Activated CD8-positive, alpha-beta memory T cell treated with anti-CD3 and anti-CD28 coated beads, Interleukin-2, amount 50 U/mL, for 4 hours (primary cell): ENCODE data around the gene GPR84.
A peak's percentile ranks its signal among the peaks of the same experiment; 100 is the strongest.

ENCODE experiments used
- DNase-seq: peaks from one replicate; pipeline ENCODE4 v3.0.0-alpha.2; 2020

GPR84 gene

GRCh38 chr12:54390668-54391551 is 26.6 kb upstream of the GPR84 start:
- peak; percentile 74 for DNase-seq

GRCh38 chr12:54390176-54390667 is 25.9 kb upstream of the GPR84 start:
- no peak for DNase-seq

GRCh38 chr12:54389607-54390175 is 25.4 kb upstream of the GPR84 start:
- DNase-seq: no peak

GRCh38 chr12:54389134-54389508 is 24.8 kb upstream of the GPR84 start:
- DNase-seq: no peak

- no peak for DNase-seq
These were observed 24.2 kb upstream of the GPR84 start for GRCh38 chr12:54388237-54389133.

GRCh38 chr12:54387114-54387467 is 22.8 kb upstream of the GPR84 start:
- no peak for DNase-seq

GRCh38 chr12:54386403-54387113 is 22.3 kb upstream of the GPR84 start:
- no peak for DNase-seq

GRCh38 chr12:54385251-54385914 is 21.1 kb upstream of the GPR84 start:
- DNase-seq: no peak

- no peak for DNase-seq
These were observed 20.3 kb upstream of the GPR84 start, which contains the start of gene ZNF385A for GRCh38 chr12:54384591-54385041. Gene ZNF385A, minus strand, starts transcription at chr12:54384733. Its CDS starts 219 bp downstream, at chr12:54384514.

- DNase-seq: no peak
These were observed 18.8 kb upstream of the GPR84 start for GRCh38 chr12:54383041-54383609.

- DNase-seq: no peak
These were observed 16.9 kb upstream of the GPR84 start for GRCh38 chr12:54381136-54381535.

GRCh38 chr12:54379398-54380201 is 15.3 kb upstream of the GPR84 start:
- peak; percentile 91 for DNase-seq

- DNase-seq: no peak
These were observed 14.6 kb upstream of the GPR84 start for GRCh38 chr12:54378796-54379397.

GRCh38 chr12:54377797-54378515 is 13.7 kb upstream of the GPR84 start:
- DNase-seq: no peak

- no peak for DNase-seq
These were observed 12.7 kb upstream of the GPR84 start for GRCh38 chr12:54377007-54377406.

- no peak for DNase-seq
These were observed 12.3 kb upstream of the GPR84 start for GRCh38 chr12:54376596-54376995.

- DNase-seq: no peak
These were observed 10.9 kb upstream of the GPR84 start for GRCh38 chr12:54375259-54375579.

GRCh38 chr12:54374562-54375258 is 10.4 kb upstream of the GPR84 start:
- DNase-seq: no peak
